ENCODE data around the gene PPA2.
"Not testable (repeated sequence)": the region's sequence is repeated elsewhere in the genome, so short reads cannot be mapped to it uniquely, and the experiment has no call there.

PPA2 gene

DNA sequence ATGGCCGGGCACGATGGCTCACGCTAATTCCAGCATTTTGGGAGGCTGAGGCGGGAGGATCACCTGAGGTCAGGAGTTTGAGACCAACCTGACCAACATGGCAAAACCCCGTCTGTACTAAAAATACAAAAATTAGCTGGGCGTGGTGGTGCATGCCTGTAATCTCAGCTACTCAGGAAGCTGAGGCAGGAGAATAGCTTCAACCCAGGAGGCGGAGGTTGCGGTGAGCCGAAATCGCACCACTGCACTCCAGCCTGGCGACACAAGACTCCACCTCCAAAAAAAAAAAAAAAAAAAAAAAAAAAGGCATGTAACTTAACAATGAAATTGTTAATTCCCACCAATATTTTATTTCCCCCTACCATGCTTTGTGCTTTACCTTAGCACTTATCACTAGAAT lies 15.3 kb downstream of the PPA2 start:
- not testable (repeated sequence) for H3K4me3 ChIP-seq (ENCODE audit: low read depth in 1 of 2, low read length in 2 of 2); H3K27me3 ChIP-seq (ENCODE audit: low read depth, low read length); H3K4me1 ChIP-seq (ENCODE audit: control insufficient read depth in 1 of 2, insufficient read depth in 2 of 2, low read length in 2 of 2); H3K36me3 ChIP-seq (ENCODE audit: control insufficient read depth in 1 of 2, insufficient read depth in 2 of 2, low read length in 2 of 2); H3K9me3 ChIP-seq (ENCODE audit: control insufficient read depth in 1 of 2, low read length in 2 of 2); H3K27ac ChIP-seq (ENCODE audit: low read length)

DNA sequence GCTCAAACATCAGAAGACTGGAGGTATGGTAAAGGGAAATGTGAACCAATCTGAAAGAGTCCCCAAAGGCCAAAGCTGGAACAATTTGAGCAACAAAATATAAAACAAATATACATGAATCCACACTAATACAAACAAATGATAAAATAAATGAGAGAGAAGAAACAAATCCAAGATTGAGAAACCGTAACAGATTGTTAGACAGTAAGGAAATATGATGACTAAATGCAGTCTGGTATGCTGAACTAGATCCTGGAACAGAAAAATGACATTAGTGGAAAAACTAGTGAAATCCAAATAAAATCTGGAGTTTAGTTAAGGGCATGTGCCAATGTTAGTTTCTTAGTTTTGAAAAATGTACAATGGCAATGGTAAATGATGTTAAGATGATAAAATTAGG lies 15.9 kb downstream of the PPA2 start:
- H3K36me3 ChIP-seq (ENCODE audit: control insufficient read depth in 1 of 2, insufficient read depth in 2 of 2, low read length in 2 of 2) = peaks cover 5 to 9% of the 10 kb centered on the region in 2 donors
- H3K9me3 ChIP-seq (ENCODE audit: control insufficient read depth in 1 of 2, low read length in 2 of 2) = no peaks in the 10 kb centered on the region
- H3K4me1 ChIP-seq (ENCODE audit: control insufficient read depth in 1 of 2, insufficient read depth in 2 of 2, low read length in 2 of 2) = no peaks in the 10 kb centered on the region
- H3K27me3 ChIP-seq (ENCODE audit: low read depth, low read length) = no peaks in the 10 kb centered on the region
- no peak overlapping the region for H3K27ac ChIP-seq (ENCODE audit: low read length)
- H3K4me3 ChIP-seq (ENCODE audit: low read depth in 1 of 2, low read length in 2 of 2) = no peak overlapping the region

DNA sequence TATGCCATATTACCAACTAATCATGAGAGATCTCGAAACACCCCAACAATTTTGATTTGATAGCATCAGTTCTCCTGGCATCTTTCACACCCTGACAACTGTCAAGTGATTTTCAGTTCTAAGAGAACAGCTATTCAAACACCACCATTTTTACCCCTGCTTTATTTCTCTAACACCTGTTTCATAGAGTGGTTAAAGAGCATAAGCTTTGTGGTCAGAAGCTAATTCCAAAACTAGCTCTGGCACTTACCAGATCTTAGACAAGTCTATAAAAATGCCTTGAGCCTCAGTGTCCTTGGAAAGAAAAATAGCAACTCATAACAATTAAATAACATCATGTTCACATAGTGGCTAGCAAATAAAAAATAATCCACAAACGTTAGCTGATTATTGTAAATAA lies 17.9 kb downstream of the PPA2 start:
- peaks cover 8 to 15% of the 10 kb centered on the region in 2 donors for H3K36me3 ChIP-seq (ENCODE audit: control insufficient read depth in 1 of 2, insufficient read depth in 2 of 2, low read length in 2 of 2)
- H3K4me1 ChIP-seq (ENCODE audit: control insufficient read depth in 1 of 2, insufficient read depth in 2 of 2, low read length in 2 of 2) = no peaks in the 10 kb centered on the region
- H3K9me3 ChIP-seq (ENCODE audit: control insufficient read depth in 1 of 2, low read length in 2 of 2) = no peaks in the 10 kb centered on the region
- H3K27me3 ChIP-seq (ENCODE audit: low read depth, low read length) = no peaks in the 10 kb centered on the region
- no peak overlapping the region for H3K4me3 ChIP-seq (ENCODE audit: low read depth in 1 of 2, low read length in 2 of 2)
- H3K27ac ChIP-seq (ENCODE audit: low read length) = no peak overlapping the region

DNA sequence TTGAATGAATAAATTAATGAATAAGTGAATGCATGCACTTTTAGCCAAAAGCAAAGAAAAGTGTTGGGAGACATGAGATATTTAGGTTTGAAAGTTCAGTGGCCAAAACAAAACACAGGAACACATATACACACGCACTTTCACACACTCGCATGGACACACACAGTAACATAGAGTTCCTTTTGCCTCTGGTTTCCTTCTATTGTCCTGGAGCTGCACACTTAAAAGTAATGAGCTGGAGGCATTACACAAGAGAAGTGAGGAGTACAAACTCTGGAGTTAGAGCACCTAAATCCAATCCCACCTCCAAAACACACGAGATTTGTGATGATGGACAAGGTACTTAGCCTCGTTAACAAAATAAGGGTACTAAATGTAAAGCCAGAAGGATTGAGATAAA lies 18.7 kb downstream of the PPA2 start:
- H3K9me3 ChIP-seq (ENCODE audit: control insufficient read depth in 1 of 2, low read length in 2 of 2) = no peaks in the 10 kb centered on the region
- no peaks in the 10 kb centered on the region for H3K4me1 ChIP-seq (ENCODE audit: control insufficient read depth in 1 of 2, insufficient read depth in 2 of 2, low read length in 2 of 2)
- no peak overlapping the region for H3K27ac ChIP-seq (ENCODE audit: low read length)
- H3K36me3 ChIP-seq (ENCODE audit: control insufficient read depth in 1 of 2, insufficient read depth in 2 of 2, low read length in 2 of 2) = peaks cover 8 to 17% of the 10 kb centered on the region in 2 donors
- H3K27me3 ChIP-seq (ENCODE audit: low read depth, low read length) = no peaks in the 10 kb centered on the region
- no peak overlapping the region for H3K4me3 ChIP-seq (ENCODE audit: low read depth in 1 of 2, low read length in 2 of 2)

DNA sequence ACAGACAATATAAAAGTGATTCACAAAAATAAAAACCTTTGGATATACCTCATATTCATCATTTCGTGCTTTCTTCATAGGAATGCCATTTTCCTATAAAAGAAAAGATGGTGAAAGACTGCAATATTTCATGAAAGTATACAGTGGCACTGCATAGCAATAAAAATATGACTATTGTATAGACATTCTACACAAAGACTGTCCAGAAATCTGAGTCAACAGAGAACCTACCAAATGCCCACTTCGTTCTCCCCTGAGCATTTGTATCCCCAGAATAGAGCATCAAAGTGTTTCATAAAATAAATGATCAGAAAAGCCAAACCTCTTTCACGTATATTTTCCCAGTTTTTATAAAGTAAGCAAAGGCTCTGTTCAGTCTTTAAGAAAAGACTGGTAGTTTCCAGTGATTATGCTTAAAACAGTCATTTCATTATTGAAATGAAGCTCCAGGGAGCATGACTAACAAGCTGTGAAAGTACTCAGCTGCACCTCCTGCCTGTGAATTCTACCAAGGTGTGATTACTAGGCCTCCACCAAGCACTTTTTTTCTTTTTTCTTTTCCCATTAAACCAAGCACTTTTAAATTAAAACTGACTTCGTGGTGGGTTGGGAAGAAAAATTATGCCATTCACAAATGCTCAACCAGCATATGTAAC lies 20.2 kb downstream of the PPA2 start:
- no peak overlapping the region for H3K4me3 ChIP-seq (ENCODE audit: low read depth in 1 of 2, low read length in 2 of 2)
- H3K36me3 ChIP-seq (ENCODE audit: control insufficient read depth in 1 of 2, insufficient read depth in 2 of 2, low read length in 2 of 2) = peaks cover 8 to 17% of the 10 kb centered on the region in 2 donors
- no peak overlapping the region for H3K27ac ChIP-seq (ENCODE audit: low read length)
- no peaks in the 10 kb centered on the region for H3K9me3 ChIP-seq (ENCODE audit: control insufficient read depth in 1 of 2, low read length in 2 of 2)
- H3K4me1 ChIP-seq (ENCODE audit: control insufficient read depth in 1 of 2, insufficient read depth in 2 of 2, low read length in 2 of 2) = no peaks in the 10 kb centered on the region
- H3K27me3 ChIP-seq (ENCODE audit: low read depth, low read length) = no peaks in the 10 kb centered on the region

DNA sequence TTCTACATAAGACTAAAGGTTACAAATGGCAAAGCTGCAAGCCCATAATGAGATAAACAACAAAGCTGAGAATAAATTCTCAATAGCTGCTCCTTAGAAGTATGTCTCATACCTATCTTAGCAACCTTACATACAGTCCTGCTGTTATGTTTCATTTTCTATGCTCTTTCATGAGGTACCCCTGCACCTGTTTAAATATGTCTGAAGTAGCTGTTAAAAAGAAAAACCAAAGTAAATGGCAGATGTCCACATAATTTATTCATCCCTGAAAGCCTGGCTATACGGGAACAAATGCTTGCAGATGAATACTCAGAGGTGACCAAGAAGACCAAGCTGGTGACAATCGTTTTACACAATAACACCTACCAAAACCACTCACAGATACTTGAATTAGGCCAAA lies 22.5 kb downstream of the PPA2 start:
- H3K4me3 ChIP-seq (ENCODE audit: low read depth in 1 of 2, low read length in 2 of 2) = no peak overlapping the region
- H3K4me1 ChIP-seq (ENCODE audit: control insufficient read depth in 1 of 2, insufficient read depth in 2 of 2, low read length in 2 of 2) = no peaks in the 10 kb centered on the region
- H3K27ac ChIP-seq (ENCODE audit: low read length) = no peak overlapping the region
- no peaks in the 10 kb centered on the region for H3K9me3 ChIP-seq (ENCODE audit: control insufficient read depth in 1 of 2, low read length in 2 of 2)
- H3K36me3 ChIP-seq (ENCODE audit: control insufficient read depth in 1 of 2, insufficient read depth in 2 of 2, low read length in 2 of 2) = peaks cover 8 to 16% of the 10 kb centered on the region in 2 donors
- no peaks in the 10 kb centered on the region for H3K27me3 ChIP-seq (ENCODE audit: low read depth, low read length)

DNA sequence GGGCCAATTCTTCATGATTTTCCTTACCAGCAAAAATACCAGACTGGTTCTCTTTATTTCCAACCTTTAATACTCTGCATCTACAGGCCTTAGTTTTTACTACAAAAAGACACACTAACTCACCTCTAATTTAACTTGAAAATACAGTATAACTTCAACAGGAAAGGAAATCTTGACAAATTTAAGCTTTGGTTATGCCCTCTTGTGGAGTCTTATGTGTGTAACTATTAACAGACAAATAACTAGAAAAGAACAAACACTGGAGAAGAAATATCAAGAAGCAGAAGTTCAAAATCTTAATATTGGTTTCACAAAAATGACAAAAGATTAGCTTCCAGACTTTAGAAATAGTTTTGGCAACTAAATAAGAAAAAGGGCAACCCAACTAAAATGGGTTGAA lies 33.0 kb downstream of the PPA2 start:
- peaks cover 26 to 70% of the 10 kb centered on the region in 2 donors for H3K36me3 ChIP-seq (ENCODE audit: control insufficient read depth in 1 of 2, insufficient read depth in 2 of 2, low read length in 2 of 2)
- no peaks in the 10 kb centered on the region for H3K9me3 ChIP-seq (ENCODE audit: control insufficient read depth in 1 of 2, low read length in 2 of 2)
- H3K27me3 ChIP-seq (ENCODE audit: low read depth, low read length) = no peaks in the 10 kb centered on the region
- no peak overlapping the region for H3K4me3 ChIP-seq (ENCODE audit: low read depth in 1 of 2, low read length in 2 of 2)
- no peaks in the 10 kb centered on the region for H3K4me1 ChIP-seq (ENCODE audit: control insufficient read depth in 1 of 2, insufficient read depth in 2 of 2, low read length in 2 of 2)
- H3K27ac ChIP-seq (ENCODE audit: low read length) = no peak overlapping the region

DNA sequence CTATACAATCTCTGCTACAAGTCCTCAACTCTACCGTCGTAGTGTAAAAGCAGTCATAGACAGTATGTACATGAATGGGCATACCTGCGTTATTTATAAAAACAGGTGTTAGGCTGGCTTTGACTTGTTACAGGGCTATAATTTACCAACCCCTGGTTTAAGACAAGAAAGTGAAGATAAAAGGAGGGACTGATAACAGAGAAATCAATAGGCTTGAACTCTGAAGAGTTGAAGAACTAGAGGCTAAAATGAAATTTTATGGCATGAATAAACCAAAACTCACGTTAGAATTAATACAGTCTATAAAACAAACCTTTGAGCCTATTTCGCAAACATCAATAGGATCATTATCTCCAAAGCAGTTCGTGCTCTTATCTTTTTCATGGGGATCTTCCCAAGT lies 36.2 kb downstream of the PPA2 start:
- H3K9me3 ChIP-seq (ENCODE audit: control insufficient read depth in 1 of 2, low read length in 2 of 2) = no peaks in the 10 kb centered on the region

DNA sequence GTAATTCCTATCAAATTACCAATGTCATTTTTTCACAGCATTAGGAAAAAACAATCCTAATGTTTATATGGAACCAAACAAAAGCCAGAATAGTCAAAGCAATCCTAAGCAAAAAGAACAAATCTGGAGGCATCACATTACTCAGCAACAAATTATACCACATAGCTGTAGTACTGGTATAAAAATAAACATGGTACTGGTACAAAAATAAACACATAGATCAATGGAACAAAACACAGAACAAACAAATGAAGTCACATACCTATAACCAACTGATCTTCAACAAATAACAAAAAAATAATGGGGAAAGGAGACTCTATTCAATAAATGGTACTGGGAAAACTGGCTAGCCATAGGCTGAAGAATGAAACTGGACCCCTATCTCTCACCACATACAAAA lies 37.4 kb downstream of the PPA2 start:
- Histone ChIP-seq H3K27me3 (ENCODE audit: low read depth, low read length) (no peaks in the 10 kb centered on the region), H3K4me1 (ENCODE audit: control insufficient read depth in 1 of 2, insufficient read depth in 2 of 2, low read length in 2 of 2) (no peaks in the 10 kb centered on the region), H3K36me3 (ENCODE audit: control insufficient read depth in 1 of 2, insufficient read depth in 2 of 2, low read length in 2 of 2) (peaks cover 17 to 60% of the 10 kb centered on the region in 2 donors), H3K4me3 (ENCODE audit: low read depth in 1 of 2, low read length in 2 of 2) (no peak overlapping the region), H3K9me3 (ENCODE audit: control insufficient read depth in 1 of 2, low read length in 2 of 2) (no peaks in the 10 kb centered on the region), H3K27ac (ENCODE audit: low read length) (no peak overlapping the region)

More for the DNA sequence above, 36.2 kb downstream of the PPA2 start:
- Histone ChIP-seq H3K4me3 (ENCODE audit: low read depth in 1 of 2, low read length in 2 of 2) (no peak overlapping the region), H3K36me3 (ENCODE audit: control insufficient read depth in 1 of 2, insufficient read depth in 2 of 2, low read length in 2 of 2) (peaks cover 18 to 69% of the 10 kb centered on the region in 2 donors), H3K27me3 (ENCODE audit: low read depth, low read length) (no peaks in the 10 kb centered on the region), H3K27ac (ENCODE audit: low read length) (no peak overlapping the region), H3K4me1 (ENCODE audit: control insufficient read depth in 1 of 2, insufficient read depth in 2 of 2, low read length in 2 of 2) (no peaks in the 10 kb centered on the region)

DNA sequence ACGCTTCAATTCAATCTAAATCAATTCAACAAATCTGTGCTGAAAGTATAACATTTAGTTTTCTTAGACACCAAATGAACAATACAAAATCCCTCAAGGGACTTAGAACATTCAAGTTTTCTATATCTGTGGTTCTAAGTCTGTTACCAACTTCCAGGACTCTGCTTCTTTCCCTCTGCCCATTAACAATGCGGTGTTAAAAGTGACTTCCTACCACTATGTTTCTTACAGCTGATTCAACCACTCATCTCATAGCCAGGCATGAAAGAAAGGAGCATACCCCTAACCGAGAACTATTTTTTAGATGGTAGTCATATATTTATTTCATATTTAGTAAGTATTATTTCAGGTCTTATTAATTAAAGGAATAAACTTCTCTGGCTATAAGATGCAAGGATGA lies 38.9 kb downstream of the PPA2 start:
- H3K27me3 ChIP-seq (ENCODE audit: low read depth, low read length) = no peaks in the 10 kb centered on the region
- no peak overlapping the region for H3K27ac ChIP-seq (ENCODE audit: low read length)
- H3K4me3 ChIP-seq (ENCODE audit: low read depth in 1 of 2, low read length in 2 of 2) = no peak overlapping the region
- no peaks in the 10 kb centered on the region for H3K4me1 ChIP-seq (ENCODE audit: control insufficient read depth in 1 of 2, insufficient read depth in 2 of 2, low read length in 2 of 2)
- H3K9me3 ChIP-seq (ENCODE audit: control insufficient read depth in 1 of 2, low read length in 2 of 2) = no peaks in the 10 kb centered on the region
- peaks cover 17 to 51% of the 10 kb centered on the region in 2 donors for H3K36me3 ChIP-seq (ENCODE audit: control insufficient read depth in 1 of 2, insufficient read depth in 2 of 2, low read length in 2 of 2)

DNA sequence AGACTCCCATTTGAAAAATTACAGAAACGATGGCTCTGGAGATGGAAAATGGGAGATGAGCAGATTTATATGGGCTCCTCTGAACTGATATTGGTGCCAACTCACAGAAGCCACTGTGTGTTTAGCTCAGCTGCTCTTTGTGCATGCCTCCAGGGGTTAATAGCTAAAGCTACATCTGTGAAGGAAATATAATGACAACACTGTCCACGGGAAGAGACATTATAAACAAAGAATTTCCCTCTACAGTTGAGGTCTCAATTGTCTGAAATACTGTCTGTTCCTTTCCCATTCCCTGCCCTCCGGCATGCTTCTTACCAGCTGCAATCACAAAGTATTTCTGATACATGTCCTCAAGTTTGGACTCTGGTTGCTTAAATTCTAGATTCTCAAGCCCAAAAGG lies 40.4 kb downstream of the PPA2 start:
- Histone ChIP-seq H3K27ac (ENCODE audit: low read length) (no peak overlapping the region), H3K4me1 (ENCODE audit: control insufficient read depth in 1 of 2, insufficient read depth in 2 of 2, low read length in 2 of 2) (no peaks in the 10 kb centered on the region), H3K36me3 (ENCODE audit: control insufficient read depth in 1 of 2, insufficient read depth in 2 of 2, low read length in 2 of 2) (peaks cover 17 to 52% of the 10 kb centered on the region in 2 donors), H3K27me3 (ENCODE audit: low read depth, low read length) (no peaks in the 10 kb centered on the region), H3K9me3 (ENCODE audit: control insufficient read depth in 1 of 2, low read length in 2 of 2) (no peaks in the 10 kb centered on the region), H3K4me3 (ENCODE audit: low read depth in 1 of 2, low read length in 2 of 2) (no peak overlapping the region)

DNA sequence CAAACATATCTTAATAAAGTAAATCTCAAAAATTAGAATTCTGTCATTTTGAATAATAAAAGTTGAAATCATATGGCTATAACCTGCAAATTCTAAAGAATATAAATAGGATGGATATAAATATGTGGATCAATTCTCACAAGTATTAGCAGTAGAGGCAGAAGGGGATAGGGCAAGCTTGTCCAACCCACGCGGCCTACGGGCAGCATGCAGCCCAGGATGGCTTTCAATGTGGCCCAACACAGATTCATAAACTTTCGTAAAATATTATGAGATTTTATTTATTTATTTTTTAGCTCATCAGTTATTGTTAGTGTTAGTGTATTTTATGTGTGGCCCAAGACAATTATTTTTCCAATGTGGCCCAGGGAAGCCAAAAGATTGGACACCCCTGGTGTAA lies 41.4 kb downstream of the PPA2 start:
- Histone ChIP-seq H3K36me3 (ENCODE audit: control insufficient read depth in 1 of 2, insufficient read depth in 2 of 2, low read length in 2 of 2) (peaks cover 14 to 44% of the 10 kb centered on the region in 2 donors), H3K27ac (ENCODE audit: low read length) (no peak overlapping the region), H3K4me3 (ENCODE audit: low read depth in 1 of 2, low read length in 2 of 2) (no peak overlapping the region), H3K9me3 (ENCODE audit: control insufficient read depth in 1 of 2, low read length in 2 of 2) (no peaks in the 10 kb centered on the region), H3K27me3 (ENCODE audit: low read depth, low read length) (no peaks in the 10 kb centered on the region), H3K4me1 (ENCODE audit: control insufficient read depth in 1 of 2, insufficient read depth in 2 of 2, low read length in 2 of 2) (no peaks in the 10 kb centered on the region)

All from muscle layer of duodenum (tissue), 2 donors.